Right renal cortex interstitium (tissue), 3 donors: ENCODE results near the gene MFN2. TPM values are rescaled to one million over a fixed set of nuclear protein-coding genes. Genes with fewer than 3 reads are reported as not detected.
"Not testable (repeated sequence)": the region's sequence is repeated elsewhere in the genome, so short reads cannot be mapped to it uniquely, and the experiment has no call there.

ENCODE experiments used
- DNase-seq, 3 donors: peaks; one replicate each; pipeline ENCODE4 v3.0.0-alpha.2; 2013; ENCODE audit warnings: low read depth in 3 of 3, low spot score in 2 of 3
- polyA plus RNA-seq, 3 donors: library from polyadenylated mRNA; unstranded; fragments of 120-200 nt; gene quantifications; one replicate each; pipeline ENCODE4 v1.2.1, GENCODE V29; 2013; ENCODE audit not compliant: insufficient read length in 3 of 3

The MFN2 gene
- polyA plus RNA-seq, 3 donors = 73.1 to 77.8 (median 74.1) TPM

- no peak for DNase-seq
These were observed 60.3 kb downstream of the MFN2 start for GRCh38 chr1:12040457-12041051.

- DNase-seq = not testable (repeated sequence)
These were observed 64.1 kb downstream of the MFN2 start for GRCh38 chr1:12044187-12044877.

GRCh38 chr1:12046749-12047119 is 66.5 kb downstream of the MFN2 start:
- DNase-seq = no peak

DNA sequence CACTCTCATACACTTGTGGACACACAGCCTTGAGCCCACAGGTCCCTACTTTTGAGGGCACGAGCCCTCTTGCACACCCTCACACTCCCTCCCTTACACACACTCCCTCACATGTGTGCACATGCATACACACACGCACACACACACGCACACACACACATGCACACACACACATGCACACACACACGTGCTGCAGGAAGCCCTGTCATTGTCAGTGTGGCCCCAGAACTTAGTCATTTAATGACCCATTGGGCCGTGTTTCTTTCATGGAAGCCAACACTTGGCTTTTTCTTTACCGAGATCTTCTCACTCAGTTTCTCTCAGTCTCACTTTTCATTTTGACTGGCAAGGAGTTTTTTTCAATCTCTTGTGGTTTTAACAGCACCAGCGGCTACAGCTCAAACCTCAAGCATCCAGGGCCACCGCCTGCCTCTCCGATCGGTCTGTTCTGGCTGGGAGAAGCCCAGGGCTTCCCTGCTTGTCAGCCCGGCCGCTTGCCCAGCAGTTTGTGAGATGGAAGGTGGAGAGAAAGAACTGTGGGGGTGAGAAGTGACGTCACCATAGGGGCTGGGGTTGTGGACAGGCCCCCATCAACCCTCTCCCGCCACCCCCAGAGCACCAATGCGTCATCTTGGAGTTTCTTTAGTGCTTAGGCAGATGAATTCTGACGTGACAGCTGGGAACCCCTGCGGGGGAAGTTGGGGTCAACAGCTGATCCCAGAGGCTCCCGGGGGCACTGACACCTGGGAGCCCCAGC is 67.1 kb downstream of the MFN2 start:
- no peak for DNase-seq

DNA sequence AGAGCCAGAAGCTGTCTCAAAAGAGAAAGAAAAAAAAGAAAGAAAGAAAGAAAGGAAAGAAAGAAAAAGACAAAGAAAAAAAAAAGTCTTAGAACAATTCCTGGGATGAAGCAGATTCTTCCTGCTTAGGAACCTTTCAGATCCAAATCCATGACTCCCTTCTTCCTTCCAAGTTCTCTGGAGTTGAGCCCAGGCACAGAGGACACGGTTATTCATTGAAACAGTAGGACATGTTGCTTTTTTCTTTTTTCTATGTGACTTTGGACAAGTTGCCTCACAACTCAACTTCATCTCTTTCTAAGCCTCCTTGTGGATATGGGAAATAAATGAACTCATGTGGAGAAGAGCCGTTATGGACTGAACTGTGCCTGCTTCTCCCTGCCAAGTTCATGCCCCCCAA is 68.1 kb downstream of the MFN2 start:
- DNase-seq = no peak

GRCh38 chr1:12049616-12050015 is 69.4 kb downstream of the MFN2 start:
- no peak for DNase-seq

- DNase-seq = no peak
These were observed 71.1 kb downstream of the MFN2 start for GRCh38 chr1:12051361-12051760.

DNA sequence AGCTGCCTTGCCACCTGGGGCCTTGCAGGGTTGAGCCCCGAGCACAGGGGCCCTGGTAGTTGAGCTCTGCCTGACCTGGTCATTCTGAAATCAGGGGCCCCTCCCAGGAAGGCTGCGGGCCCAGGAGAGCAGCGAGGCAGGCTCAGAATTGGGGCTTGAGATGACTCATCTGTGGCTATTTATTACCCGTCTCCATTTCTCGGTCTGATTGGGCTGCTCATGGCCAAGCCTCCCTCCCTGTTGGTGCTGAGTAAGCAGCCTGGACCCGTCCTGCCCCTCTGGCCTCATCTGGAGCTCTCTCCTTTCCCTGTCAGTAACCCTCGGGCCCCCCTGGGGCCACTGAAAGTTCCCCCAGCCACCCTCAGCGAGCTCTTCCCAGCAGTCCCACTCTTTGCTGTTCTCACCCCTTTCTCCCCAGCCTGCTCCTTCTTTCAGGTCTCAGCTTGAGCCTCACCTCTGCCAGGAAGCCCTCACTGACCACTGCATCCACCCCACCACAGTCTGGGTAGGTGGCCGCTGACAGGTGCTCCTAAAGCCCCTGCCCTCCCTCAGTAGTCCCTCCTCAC is 71.8 kb downstream of the MFN2 start:
- no peak for DNase-seq

DNA sequence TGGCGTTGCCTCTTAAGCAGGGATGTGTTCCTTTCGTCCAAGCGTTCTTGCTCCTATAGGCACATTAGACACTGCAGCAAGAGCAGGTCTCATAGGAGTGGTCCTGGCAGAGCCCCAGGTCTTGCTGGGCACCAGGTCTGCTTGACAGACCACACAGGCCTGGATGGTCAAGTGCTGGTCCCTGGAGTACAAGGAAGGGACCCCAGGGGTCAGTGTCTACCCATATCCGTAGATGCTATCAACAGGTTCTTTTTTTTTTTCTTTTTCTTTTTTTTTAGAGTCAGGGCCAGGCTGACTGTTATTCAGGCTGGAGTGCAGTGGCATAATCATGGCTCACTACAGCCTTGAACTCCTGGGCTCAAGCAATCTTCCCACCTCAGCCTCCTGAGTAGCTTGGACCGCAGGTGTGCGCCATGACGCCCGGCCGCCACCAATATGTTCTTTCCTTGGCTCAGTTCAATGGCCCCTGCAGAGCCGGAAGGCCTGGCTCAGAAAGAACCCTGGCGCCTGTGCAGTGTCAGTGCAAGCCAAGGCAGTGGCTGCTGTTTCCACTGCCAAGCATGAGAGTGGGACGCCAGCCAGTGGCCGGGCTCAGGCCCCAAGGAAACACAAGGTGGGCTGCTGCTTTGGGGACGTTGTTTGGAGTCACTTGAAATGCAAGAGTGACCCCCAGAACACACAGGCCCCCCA is 72.9 kb downstream of the MFN2 start:
- no peak for DNase-seq

DNA sequence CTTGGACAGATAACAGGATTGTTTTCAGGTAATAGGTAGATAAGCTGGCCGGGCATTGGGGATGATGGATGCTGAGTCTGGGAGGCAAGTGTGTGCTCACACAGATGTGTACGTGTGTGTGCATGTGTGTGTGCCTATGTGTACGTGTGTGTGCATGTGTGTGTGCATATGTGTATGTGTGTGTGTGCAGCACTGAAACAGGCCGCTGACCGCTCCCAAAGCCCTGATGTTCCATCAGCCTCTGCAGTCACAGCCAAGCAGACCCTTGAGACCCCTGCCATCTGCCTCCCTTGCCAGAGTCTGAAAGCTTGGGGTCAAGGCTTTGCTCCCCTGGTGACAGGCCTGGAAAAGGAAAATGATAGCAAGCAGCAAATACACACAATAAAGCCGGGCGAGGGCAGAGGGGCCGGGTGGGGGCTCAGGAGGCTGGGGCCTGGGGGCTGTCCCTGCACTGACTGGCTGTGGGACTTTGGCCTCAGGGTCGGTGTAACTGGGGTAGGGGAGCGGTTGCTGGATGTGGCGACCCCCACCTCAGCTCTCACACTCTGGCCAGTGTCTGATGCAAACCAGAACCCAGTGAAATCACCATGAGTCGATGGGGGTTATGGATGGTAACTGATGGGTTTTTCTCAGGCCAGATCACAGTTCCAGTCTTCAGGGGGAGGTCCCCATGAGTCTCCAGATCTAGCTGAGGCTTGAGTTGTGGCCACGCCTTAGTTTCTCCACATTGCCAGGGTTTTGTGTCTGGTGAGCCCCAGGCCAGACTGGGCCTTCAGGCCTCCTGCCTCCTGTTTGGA is 73.7 kb downstream of the MFN2 start:
- no peak for DNase-seq

DNA sequence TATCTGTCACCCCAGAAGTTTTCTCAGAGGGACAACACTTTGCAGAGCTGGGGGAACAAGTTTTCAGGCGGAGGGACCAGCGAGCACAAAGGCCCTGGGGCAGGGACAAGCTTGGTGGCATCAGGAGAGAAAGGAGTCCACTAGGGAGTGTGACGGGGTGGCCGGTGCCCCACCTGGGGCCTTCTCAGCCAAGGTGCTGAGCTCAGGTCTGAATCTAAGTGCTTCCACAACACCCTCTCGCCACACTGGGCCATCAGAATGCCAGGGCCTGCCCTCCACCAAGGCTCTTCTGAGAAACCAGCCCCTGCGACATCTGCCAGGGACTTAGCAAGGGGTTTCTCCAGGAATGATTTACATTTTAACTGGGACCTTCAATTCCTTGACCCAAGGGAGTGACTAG is 75.0 kb downstream of the MFN2 start:
- DNase-seq = no peak

DNA sequence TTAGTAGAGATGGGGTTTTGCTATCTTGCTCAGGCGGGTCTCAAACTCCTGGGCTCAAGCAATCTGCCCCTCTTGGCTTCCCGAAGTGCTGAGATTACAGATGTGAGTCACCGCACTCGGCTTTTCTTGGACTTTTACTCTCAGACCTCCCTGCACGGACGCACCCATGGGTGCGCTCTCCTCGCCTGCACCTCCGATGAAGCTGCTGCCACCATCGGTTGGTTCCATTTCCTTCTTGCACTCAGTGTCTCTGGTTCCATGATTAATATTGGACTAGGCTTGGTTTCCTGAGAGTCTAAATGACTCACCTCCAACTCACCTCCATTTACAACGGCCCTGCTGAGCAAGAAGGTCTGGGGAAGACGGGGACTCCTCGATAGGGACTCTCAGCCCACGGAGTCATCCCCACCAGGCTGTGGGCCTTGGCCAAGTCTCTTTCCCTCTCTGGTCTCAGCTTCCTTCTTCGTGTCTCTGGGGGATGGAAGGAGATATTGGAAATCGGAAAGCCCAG is 76.1 kb downstream of the MFN2 start:
- DNase-seq = no peak

- no peak for DNase-seq
These were observed 77.1 kb downstream of the MFN2 start for GRCh38 chr1:12057382-12057781.

GRCh38 chr1:12057940-12058687 is 77.9 kb downstream of the MFN2 start:
- DNase-seq = no peak

DNA sequence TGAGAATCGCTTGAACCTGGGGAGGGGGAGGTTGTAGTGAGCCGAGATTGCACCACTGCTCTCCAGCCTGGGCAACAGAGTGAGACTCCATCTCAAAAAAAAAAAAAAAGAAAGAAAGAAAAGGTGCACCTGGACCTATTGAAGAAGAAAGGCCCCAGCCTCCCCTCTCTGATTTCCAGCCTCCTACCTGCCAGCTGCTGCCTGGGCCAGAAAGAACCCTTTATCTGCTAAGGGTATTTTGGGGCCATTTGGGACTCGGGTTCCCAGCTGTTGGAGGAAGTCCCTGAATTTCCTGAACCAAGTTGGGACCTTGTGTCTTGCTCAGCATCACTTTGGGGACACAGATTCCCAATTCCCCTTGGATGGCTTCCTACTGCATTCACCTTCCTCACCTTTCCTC is 79.0 kb downstream of the MFN2 start:
- no peak for DNase-seq

- no peak for DNase-seq
These were observed 79.6 kb downstream of the MFN2 start for GRCh38 chr1:12059722-12060464.

DNA sequence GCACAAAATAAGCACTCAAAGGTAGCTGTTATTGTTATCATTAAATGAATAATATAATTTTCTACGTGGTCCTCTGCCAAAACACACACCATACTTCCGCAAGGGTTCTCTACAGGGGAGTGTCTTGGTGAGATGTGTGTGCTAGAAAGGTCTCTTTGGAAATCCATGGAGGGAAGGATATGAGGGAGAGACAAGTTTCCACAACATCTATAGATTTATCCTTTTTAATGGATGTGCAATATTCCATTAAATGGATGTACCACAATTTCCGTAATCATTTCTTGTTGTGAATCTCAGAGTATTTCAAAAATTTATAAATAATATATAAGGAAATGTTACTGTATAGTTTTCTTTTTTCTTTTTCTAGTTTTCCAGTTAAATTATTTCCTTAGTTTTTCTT is 80.3 kb downstream of the MFN2 start:
- DNase-seq = no peak
